Measurements from ENCODE around the gene TSFM. TPM values are rescaled to one million over a fixed set of nuclear protein-coding genes. Genes with fewer than 3 reads are reported as not detected.
A peak's percentile ranks its signal among the peaks of the same experiment; 100 is the strongest.

TSFM gene
- total and polyA plus RNA-seq, 2 of the 13 experiments (the other 11 are each of a cell fraction or from before 2014, with no cell fraction given), result 29.8 to 68.3 TPM

DNA sequence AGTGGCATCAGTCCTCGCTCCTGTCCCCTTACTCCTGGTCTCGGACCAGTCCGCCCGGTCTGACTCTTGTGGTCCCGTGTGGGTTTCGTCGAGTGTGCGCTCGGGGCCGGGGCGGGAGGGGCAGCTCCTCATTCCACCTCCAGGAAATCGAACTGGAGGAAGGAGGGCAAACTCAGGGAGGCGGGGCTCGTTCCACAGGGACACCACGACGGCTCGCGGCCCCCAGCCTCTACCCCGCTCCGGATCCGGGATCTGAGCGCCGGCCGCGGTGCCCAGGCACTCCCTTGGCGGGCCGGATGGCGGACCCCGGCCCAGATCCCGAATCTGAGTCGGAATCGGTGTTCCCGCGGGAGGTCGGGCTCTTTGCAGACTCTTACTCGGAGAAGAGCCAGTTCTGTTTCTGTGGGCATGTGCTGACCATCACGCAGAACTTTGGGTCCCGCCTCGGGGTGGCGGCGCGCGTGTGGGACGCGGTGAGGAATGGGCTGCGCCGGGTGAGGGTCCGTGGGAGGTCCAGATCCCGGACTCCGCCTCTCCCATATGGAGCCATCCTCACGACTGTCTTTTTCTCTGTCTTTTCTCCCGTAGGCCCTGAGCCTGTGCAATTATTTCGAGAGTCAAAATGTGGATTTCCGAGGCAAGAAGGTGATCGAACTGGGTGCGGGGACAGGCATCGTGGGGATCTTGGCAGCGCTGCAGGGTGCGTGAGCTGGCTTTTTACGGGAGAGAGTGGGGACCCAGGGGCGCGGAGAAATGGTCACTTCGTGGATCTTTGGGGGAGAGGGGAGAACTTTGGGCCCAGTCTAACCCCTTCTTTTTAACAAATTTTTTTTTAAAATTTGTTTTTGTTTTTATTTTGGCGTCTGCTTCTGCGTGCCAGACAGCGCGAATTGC is 9.9 kb upstream of the TSFM start, which contains the start of gene EEF1AKMT3 (continued):
- TF ChIP-seq, protein P1, sequence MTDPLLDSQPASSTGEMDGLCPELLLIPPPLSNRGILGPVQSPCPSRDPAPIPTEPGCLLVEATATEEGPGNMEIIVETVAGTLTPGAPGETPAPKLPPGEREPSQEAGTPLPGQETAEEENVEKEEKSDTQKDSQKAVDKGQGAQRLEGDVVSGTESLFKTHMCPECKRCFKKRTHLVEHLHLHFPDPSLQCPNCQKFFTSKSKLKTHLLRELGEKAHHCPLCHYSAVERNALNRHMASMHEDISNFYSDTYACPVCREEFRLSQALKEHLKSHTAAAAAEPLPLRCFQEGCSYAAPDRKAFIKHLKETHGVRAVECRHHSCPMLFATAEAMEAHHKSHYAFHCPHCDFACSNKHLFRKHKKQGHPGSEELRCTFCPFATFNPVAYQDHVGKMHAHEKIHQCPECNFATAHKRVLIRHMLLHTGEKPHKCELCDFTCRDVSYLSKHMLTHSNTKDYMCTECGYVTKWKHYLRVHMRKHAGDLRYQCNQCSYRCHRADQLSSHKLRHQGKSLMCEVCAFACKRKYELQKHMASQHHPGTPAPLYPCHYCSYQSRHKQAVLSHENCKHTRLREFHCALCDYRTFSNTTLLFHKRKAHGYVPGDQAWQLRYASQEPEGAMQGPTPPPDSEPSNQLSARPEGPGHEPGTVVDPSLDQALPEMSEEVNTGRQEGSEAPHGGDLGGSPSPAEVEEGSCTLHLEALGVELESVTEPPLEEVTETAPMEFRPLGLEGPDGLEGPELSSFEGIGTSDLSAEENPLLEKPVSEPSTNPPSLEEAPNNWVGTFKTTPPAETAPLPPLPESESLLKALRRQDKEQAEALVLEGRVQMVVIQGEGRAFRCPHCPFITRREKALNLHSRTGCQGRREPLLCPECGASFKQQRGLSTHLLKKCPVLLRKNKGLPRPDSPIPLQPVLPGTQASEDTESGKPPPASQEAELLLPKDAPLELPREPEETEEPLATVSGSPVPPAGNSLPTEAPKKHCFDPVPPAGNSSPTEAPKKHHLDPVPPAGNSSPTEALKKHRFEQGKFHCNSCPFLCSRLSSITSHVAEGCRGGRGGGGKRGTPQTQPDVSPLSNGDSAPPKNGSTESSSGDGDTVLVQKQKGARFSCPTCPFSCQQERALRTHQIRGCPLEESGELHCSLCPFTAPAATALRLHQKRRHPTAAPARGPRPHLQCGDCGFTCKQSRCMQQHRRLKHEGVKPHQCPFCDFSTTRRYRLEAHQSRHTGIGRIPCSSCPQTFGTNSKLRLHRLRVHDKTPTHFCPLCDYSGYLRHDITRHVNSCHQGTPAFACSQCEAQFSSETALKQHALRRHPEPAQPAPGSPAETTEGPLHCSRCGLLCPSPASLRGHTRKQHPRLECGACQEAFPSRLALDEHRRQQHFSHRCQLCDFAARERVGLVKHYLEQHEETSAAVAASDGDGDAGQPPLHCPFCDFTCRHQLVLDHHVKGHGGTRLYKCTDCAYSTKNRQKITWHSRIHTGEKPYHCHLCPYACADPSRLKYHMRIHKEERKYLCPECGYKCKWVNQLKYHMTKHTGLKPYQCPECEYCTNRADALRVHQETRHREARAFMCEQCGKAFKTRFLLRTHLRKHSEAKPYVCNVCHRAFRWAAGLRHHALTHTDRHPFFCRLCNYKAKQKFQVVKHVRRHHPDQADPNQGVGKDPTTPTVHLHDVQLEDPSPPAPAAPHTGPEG (CRISPR knock-in tag; IDR thresholded peaks at IDR 0.05), result peak; percentile 65; the same call in 1 of the 2 replicates
- TF ChIP-seq ZSCAN12 (CRISPR knock-in tag; IDR thresholded peaks at IDR 0.05), result no peak
- TF ChIP-seq RBM39 (IDR thresholded peaks at IDR 0.05; ENCODE audit: low read depth, low read length, poor library complexity, severe bottlenecking), result no peak
- TF ChIP-seq PITX1 (CRISPR knock-in tag; IDR thresholded peaks at IDR 0.05), result no peak
- TF ChIP-seq, protein P2, sequence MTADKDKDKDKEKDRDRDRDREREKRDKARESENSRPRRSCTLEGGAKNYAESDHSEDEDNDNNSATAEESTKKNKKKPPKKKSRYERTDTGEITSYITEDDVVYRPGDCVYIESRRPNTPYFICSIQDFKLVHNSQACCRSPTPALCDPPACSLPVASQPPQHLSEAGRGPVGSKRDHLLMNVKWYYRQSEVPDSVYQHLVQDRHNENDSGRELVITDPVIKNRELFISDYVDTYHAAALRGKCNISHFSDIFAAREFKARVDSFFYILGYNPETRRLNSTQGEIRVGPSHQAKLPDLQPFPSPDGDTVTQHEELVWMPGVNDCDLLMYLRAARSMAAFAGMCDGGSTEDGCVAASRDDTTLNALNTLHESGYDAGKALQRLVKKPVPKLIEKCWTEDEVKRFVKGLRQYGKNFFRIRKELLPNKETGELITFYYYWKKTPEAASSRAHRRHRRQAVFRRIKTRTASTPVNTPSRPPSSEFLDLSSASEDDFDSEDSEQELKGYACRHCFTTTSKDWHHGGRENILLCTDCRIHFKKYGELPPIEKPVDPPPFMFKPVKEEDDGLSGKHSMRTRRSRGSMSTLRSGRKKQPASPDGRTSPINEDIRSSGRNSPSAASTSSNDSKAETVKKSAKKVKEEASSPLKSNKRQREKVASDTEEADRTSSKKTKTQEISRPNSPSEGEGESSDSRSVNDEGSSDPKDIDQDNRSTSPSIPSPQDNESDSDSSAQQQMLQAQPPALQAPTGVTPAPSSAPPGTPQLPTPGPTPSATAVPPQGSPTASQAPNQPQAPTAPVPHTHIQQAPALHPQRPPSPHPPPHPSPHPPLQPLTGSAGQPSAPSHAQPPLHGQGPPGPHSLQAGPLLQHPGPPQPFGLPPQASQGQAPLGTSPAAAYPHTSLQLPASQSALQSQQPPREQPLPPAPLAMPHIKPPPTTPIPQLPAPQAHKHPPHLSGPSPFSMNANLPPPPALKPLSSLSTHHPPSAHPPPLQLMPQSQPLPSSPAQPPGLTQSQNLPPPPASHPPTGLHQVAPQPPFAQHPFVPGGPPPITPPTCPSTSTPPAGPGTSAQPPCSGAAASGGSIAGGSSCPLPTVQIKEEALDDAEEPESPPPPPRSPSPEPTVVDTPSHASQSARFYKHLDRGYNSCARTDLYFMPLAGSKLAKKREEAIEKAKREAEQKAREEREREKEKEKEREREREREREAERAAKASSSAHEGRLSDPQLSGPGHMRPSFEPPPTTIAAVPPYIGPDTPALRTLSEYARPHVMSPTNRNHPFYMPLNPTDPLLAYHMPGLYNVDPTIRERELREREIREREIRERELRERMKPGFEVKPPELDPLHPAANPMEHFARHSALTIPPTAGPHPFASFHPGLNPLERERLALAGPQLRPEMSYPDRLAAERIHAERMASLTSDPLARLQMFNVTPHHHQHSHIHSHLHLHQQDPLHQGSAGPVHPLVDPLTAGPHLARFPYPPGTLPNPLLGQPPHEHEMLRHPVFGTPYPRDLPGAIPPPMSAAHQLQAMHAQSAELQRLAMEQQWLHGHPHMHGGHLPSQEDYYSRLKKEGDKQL (CRISPR knock-in tag; IDR thresholded peaks at IDR 0.05; ENCODE audit: low read depth), result no peak
- TF ChIP-seq, protein P3, sequence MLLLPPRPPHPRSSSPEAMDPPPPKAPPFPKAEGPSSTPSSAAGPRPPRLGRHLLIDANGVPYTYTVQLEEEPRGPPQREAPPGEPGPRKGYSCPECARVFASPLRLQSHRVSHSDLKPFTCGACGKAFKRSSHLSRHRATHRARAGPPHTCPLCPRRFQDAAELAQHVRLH (CRISPR knock-in tag; IDR thresholded peaks at IDR 0.05; ENCODE audit: borderline replicate concordance, low read depth), result 0 out of 2 replicates have a peak, but pooled peaks have one; percentile 15
- no peak for TF ChIP-seq ERF (CRISPR knock-in tag; IDR thresholded peaks at IDR 0.05)
- TF ChIP-seq NFKBIZ (CRISPR knock-in tag; IDR thresholded peaks at IDR 0.05), result no peak
- TF ChIP-seq GLI4 (CRISPR knock-in tag; IDR thresholded peaks at IDR 0.05; ENCODE audit: borderline replicate concordance), result peak; percentile 55; the same call in 1 of the 2 replicates
- TF ChIP-seq, protein P4, sequence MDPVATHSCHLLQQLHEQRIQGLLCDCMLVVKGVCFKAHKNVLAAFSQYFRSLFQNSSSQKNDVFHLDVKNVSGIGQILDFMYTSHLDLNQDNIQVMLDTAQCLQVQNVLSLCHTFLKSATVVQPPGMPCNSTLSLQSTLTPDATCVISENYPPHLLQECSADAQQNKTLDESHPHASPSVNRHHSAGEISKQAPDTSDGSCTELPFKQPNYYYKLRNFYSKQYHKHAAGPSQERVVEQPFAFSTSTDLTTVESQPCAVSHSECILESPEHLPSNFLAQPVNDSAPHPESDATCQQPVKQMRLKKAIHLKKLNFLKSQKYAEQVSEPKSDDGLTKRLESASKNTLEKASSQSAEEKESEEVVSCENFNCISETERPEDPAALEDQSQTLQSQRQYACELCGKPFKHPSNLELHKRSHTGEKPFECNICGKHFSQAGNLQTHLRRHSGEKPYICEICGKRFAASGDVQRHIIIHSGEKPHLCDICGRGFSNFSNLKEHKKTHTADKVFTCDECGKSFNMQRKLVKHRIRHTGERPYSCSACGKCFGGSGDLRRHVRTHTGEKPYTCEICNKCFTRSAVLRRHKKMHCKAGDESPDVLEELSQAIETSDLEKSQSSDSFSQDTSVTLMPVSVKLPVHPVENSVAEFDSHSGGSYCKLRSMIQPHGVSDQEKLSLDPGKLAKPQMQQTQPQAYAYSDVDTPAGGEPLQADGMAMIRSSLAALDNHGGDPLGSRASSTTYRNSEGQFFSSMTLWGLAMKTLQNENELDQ (CRISPR knock-in tag; IDR thresholded peaks at IDR 0.05; ENCODE audit: borderline replicate concordance), result no peak
- TF ChIP-seq, protein P5, sequence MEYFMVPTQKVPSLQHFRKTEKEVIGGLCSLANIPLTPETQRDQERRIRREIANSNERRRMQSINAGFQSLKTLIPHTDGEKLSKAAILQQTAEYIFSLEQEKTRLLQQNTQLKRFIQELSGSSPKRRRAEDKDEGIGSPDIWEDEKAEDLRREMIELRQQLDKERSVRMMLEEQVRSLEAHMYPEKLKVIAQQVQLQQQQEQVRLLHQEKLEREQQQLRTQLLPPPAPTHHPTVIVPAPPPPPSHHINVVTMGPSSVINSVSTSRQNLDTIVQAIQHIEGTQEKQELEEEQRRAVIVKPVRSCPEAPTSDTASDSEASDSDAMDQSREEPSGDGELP (IDR thresholded peaks at IDR 0.05; ENCODE audit: borderline replicate concordance, low read depth), result no peak
- no peak for TF ChIP-seq ZNF101 (CRISPR knock-in tag; IDR thresholded peaks at IDR 0.05; ENCODE audit: borderline replicate concordance, low read depth)
